Measurements from ENCODE around the gene ELOVL6.

GRCh38 chr4:110181890-110182289 lies 16.5 kb downstream of the ELOVL6 start:
- TF ChIP-seq CTCF (IDR thresholded peaks at IDR 0.05) (no peak), POLR2A (IDR thresholded peaks at IDR 0.05) (no peak)
